ENCODE data around the gene ZP1. TPM values are rescaled to one million over a fixed set of nuclear protein-coding genes. Genes with fewer than 3 reads are reported as not detected.

Gene ZP1
- total and polyA plus RNA-seq, 2 of the 8 experiments (the other 6 are each of a cell fraction or from before 2014, with no cell fraction given), result not detected

DNA sequence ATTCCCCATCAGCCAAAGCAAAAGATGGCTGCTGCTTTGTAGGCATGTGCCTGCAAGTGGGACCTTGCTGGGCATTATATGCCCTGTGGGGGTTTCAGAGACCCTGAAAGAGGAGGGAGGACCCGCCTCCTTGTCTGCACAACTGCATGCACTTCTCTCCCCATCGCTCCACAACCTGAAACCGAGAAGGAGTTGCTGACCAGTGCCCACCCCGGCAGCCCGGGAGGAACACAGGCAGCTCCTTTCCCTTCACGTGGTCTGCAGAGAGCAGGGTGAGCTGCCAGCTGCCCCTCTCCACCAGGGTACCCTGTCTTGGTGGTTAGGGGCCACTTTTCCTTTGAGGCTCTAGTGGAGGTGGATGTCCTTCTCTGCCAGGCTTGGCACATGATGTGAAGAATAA is 55.6 kb downstream of the ZP1 start (continued):
- TF ChIP-seq RXRA (IDR thresholded peaks at IDR 0.05; ENCODE audit: insufficient read depth, low read depth, low read length), result no peak
